ENCODE data around the gene ZNF593.

GRCh38 chr1:26132834-26133167, 36.9 kb upstream of the ZNF593 start:
- TF ChIP-seq POLR2A (IDR thresholded peaks at IDR 0.05; ENCODE audit: low read depth, low read length) (no peak), POLR2AphosphoS5 (IDR thresholded peaks at IDR 0.05; ENCODE audit: low read depth, low read length) (no peak)

Data from GM12892 (cell line).